Measurements from ENCODE around the gene TBCD.

DNA sequence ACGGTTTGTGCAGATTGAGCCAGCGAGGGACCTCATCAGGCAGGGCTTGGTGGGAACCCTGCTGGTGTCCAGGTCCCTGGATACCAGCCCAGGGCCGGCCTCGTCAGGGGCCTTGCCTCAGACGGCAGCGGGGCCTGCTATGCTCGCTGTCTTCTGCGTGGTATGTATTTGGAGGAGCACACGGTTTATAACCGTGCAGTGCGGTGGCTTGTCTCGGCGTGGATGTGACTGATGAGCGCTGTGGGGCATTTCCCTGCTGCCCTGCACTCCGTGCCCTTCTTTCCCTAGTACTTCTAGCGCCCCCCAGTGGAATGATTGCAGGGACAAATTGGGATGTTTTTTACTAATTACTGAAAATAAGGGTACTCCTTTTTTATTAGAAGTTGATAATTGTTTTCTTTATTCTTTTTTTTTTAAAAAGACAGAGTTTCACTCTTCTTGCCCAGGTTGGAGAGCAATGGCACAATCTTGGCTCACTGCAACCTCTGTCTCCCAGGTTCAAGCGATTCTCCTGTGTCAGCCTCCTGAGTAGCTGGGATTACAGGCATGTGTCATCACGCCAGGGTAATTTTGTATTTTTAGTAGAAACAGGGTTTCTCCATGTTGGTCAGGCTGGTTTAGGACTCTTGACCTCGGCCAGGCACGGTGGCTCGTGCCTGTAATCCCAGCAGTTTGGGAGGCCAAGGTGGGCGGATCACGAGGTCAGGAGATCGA lies 15.3 kb downstream of the TBCD start:
- TF ChIP-seq, protein P1, sequence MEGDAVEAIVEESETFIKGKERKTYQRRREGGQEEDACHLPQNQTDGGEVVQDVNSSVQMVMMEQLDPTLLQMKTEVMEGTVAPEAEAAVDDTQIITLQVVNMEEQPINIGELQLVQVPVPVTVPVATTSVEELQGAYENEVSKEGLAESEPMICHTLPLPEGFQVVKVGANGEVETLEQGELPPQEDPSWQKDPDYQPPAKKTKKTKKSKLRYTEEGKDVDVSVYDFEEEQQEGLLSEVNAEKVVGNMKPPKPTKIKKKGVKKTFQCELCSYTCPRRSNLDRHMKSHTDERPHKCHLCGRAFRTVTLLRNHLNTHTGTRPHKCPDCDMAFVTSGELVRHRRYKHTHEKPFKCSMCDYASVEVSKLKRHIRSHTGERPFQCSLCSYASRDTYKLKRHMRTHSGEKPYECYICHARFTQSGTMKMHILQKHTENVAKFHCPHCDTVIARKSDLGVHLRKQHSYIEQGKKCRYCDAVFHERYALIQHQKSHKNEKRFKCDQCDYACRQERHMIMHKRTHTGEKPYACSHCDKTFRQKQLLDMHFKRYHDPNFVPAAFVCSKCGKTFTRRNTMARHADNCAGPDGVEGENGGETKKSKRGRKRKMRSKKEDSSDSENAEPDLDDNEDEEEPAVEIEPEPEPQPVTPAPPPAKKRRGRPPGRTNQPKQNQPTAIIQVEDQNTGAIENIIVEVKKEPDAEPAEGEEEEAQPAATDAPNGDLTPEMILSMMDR (IDR thresholded peaks at IDR 0.05; ENCODE audit: poor library complexity, severe bottlenecking), result peak; percentile 35
- TF ChIP-seq POLR2AphosphoS5 (IDR thresholded peaks at IDR 0.05), result no peak
- TF ChIP-seq MXI1 (conservative IDR thresholded peaks at IDR 0.05; ENCODE audit: poor library complexity, severe bottlenecking), result no peak
- no peak for TF ChIP-seq TAF1 (IDR thresholded peaks at IDR 0.05; ENCODE audit: low read depth)

All from neural cell (in vitro differentiated cells).